SK-N-SH (cell line): Measurements from ENCODE around the gene DSTN. TPM values are rescaled to one million over a fixed set of nuclear protein-coding genes. Genes with fewer than 3 reads are reported as not detected.

Experiments
- CTCF ChIA-PET: fragments of 300-600, 350-600 bp; formaldehyde crosslinking; extraction: SDS; loops from one replicate; lab custom pipeline; 2021; lab: Yijun Ruan, JAX
- POLR2A ChIA-PET: fragments of 350-600 bp; sonication (Branson Sonifier 250); formaldehyde crosslinking; extraction: SDS; loops from one replicate; lab custom pipeline; 2020; ENCODE audit warnings: antibody characterized with exemption, inconsistent platforms; lab: Yijun Ruan, JAX
- DNase-seq: peaks from one replicate; pipeline ENCODE4 v3.0.0; 2012
- H2AFZ ChIP-seq: fragments of 200-600 bp; sonication (generic); 2 replicates; pipeline ENCODE4 v1.8.1; 2016; ENCODE audit warnings: antibody characterized with exemption, mild to moderate bottlenecking, low read depth
- H3F3A ChIP-seq: fragments of 200-600 bp; sonication (generic); replicated peaks from 2 replicates; pipeline ENCODE3; 2016; ENCODE audit warnings: antibody characterized with exemption, mild to moderate bottlenecking; ENCODE audit not compliant: insufficient read depth
- H3K27ac ChIP-seq, 2 experiments: fragments of 200-500 bp in 1 of 2; fragments of 200-600 bp in 1 of 2; sonication (Bioruptor generic) in 1 of 2; sonication (generic), shearing (Covaris generic) in 1 of 2; 2 replicates each; pipeline versions ENCODE4 v1.5.1 to v1.6.1; 2014 to 2016; ENCODE audit warnings: low read depth in 2 of 2, inconsistent platforms in 1 of 2, low read length in 1 of 2, mild to moderate bottlenecking in 1 of 2, mixed read lengths in 1 of 2
- H3K27me3 ChIP-seq: fragments of 200-600 bp; sonication (generic), shearing (Covaris generic); 2 replicates; pipeline ENCODE4 v1.6.1; 2016; ENCODE audit warnings: mixed run types; ENCODE audit not compliant: insufficient read depth
- H3K36me3 ChIP-seq, 2 experiments: fragments of 200-500 bp in 1 of 2; fragments of 200-600 bp in 1 of 2; sonication (Bioruptor generic) in 1 of 2; sonication (generic) in 1 of 2; replicated peaks in 1 of 2; 2 replicates each; pipeline versions ENCODE3 to v1.5.1; 2014 to 2016; ENCODE audit warnings: low read length in 1 of 2, mild to moderate bottlenecking in 1 of 2; ENCODE audit not compliant: insufficient read depth in 2 of 2, control insufficient read depth in 1 of 2
- H3K4me1 ChIP-seq, 2 experiments: fragments of 200-500 bp in 1 of 2; fragments of 200-600 bp in 1 of 2; sonication (Bioruptor generic) in 1 of 2; sonication (generic), shearing (Covaris generic) in 1 of 2; 2 replicates each; pipeline versions ENCODE4 v1.5.1 to v1.6.1; 2014 to 2016; ENCODE audit warnings: low read depth in 1 of 2, low read length in 1 of 2, mixed run types in 1 of 2; ENCODE audit not compliant: insufficient read depth in 2 of 2, control insufficient read depth in 1 of 2
- H3K4me2 ChIP-seq: fragments of 200-600 bp; sonication (generic), shearing (Covaris generic); 2 replicates; pipeline ENCODE4 v1.6.1; 2017; ENCODE audit warnings: mixed run types
- H3K4me3 ChIP-seq, 2 experiments: fragments of 200-500 bp in 1 of 2; fragments of 200-600 bp in 1 of 2; sonication (Bioruptor generic) in 1 of 2; sonication (generic), shearing (Covaris generic) in 1 of 2; 2 replicates each; pipeline versions ENCODE4 v1.5.1 to v1.8.1; 2014 to 2016; ENCODE audit warnings: low read depth in 2 of 2, inconsistent platforms in 1 of 2, low read length in 1 of 2, mild to moderate bottlenecking in 1 of 2, mixed read lengths in 1 of 2, moderate library complexity in 1 of 2
- H3K79me2 ChIP-seq: fragments of 200-600 bp; sonication (generic); 2 replicates; pipeline ENCODE4 v1.8.1; 2017; ENCODE audit warnings: mild to moderate bottlenecking; ENCODE audit not compliant: insufficient read depth
- H3K9ac ChIP-seq: fragments of 200-600 bp; sonication (generic); 2 replicates; pipeline ENCODE4 v1.6.1; 2017; ENCODE audit warnings: mixed run types
- H3K9me2 ChIP-seq: fragments of 200-600 bp; sonication (generic); 2 replicates; pipeline ENCODE4 v1.6.1; 2017; ENCODE audit warnings: mixed run types
- H3K9me3 ChIP-seq: fragments of 200-600 bp; sonication (generic); 2 replicates; pipeline ENCODE4 v1.6.1; 2017; ENCODE audit warnings: mixed run types, mild to moderate bottlenecking, moderate library complexity
- H4K20me1 ChIP-seq: fragments of 200-600 bp; sonication (generic); 2 replicates; pipeline ENCODE4 v1.6.1; 2017; ENCODE audit warnings: mild to moderate bottlenecking, mixed run types; ENCODE audit not compliant: insufficient read depth
- ELF1 ChIP-seq: IDR thresholded peaks from 2 replicates; pipeline ENCODE4 v1.4.0; 2012
- EZH2phosphoT487 ChIP-seq: fragments of 200-600 bp; sonication (generic); IDR thresholded peaks from 2 replicates; pipeline ENCODE4 v1.6.1; 2017; ENCODE audit warnings: low read depth, mixed run types, mild to moderate bottlenecking, antibody characterized with exemption, moderate library complexity, borderline replicate concordance
- FOXJ3 ChIP-seq: sonication (generic); formaldehyde crosslinking; IDR thresholded peaks from 2 replicates; pipeline ENCODE4 v1.5.1; 2020; ENCODE audit warnings: mild to moderate bottlenecking, missing genetic modification reagents
- FOXM1 ChIP-seq: IDR thresholded peaks from 2 replicates; pipeline ENCODE4 v1.4.0; 2012; ENCODE audit warnings: low read depth, mild to moderate bottlenecking
- NFIC ChIP-seq: IDR thresholded peaks from 2 replicates; pipeline ENCODE4 v1.4.0; 2012; ENCODE audit warnings: borderline replicate concordance
- WGBS: methylation state at CpG from one replicate; pipeline ENCODE4 v1.1.6; 2017; ENCODE audit warnings: low lambda C conversion rate; 5-methylcytosine and 5-hydroxymethylcytosine counted together
- polyA plus RNA-seq, 3 experiments: library from polyadenylated mRNA; depleted of rRNA; stranded (reverse); fragments of >200 nt; gene quantifications; 2 replicates each; pipeline ENCODE4 v1.2.3, GENCODE V29; 2012
- TF ChIP-seq, protein P1 (sequence below): IDR thresholded peaks from 2 replicates; pipeline ENCODE4; 2012
- TF ChIP-seq, protein P2 (sequence below): IDR thresholded peaks from 2 replicates; pipeline ENCODE4 v1.4.0; 2012; ENCODE audit warnings: low read depth, borderline replicate concordance

The DSTN gene
- polyA plus RNA-seq, 1 of the 3 experiments (the other 2 are of a cell fraction) = 167 TPM

DNA sequence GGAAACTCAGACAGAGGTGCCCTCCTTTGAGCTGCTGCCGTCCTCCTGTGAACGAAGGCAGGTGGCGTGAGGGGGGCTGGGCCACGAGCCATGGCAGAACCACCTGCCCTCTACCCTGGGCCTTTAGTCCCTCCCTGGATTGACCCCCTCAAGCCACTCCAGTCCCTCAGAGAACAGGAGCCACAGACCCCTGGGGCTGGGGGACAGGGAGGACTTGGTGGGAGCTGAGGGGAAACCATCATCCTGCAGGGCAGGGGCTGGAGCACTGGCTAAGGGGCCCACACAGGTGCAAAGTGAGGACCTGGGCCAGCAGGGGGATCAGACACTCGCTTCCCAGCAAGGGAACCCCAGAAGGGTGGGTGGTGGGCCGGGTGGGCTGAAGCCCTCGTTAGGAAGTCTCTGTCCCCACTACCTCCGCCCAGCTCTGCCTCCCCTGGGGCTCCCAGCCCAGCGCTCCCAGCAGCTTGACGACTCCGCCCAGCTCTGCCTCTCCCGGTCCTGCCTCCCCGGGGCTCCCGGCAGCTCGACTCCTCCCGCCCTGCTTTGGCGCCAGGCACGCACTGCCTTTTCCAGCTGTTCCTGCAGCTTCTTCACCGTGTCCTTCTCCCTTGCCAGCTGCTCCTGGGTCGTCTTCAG lies 44.4 kb downstream of the DSTN start:
- Histone ChIP-seq H3F3A (peaks cover 14% of the 10 kb centered on the region), H3K27ac (no peak overlapping the region), H3K36me3 (peaks cover 0 to 37% of the 10 kb centered on the region in 2 experiments), H3K27me3 (no peaks in the 10 kb centered on the region), H3K79me2 (no peaks in the 10 kb centered on the region), H3K9me3 (no peaks in the 10 kb centered on the region), H3K9ac (no peak overlapping the region), H3K4me2 (no peak overlapping the region), H3K9me2 (no peaks in the 10 kb centered on the region), H2AFZ (no peak overlapping the region), H4K20me1 (peaks cover 19% of the 10 kb centered on the region; the same call in 1 of the 2 replicates), H3K4me3 (no peak overlapping the region), H3K4me1 (no peaks in the 10 kb centered on the region)
- ChIA-PET CTCF (interaction anchor here (1.0 to 8.7 kb wide), 2 partner anchors 77 to 399 kb away, joined by 3 to 96 read pairs; no protein-coding TSS in a partner anchor), POLR2A (no interaction called here)
- peak; percentile 14 for DNase-seq
- no peak for TF ChIP-seq FOXM1
- TF ChIP-seq NFIC = no peak
- TF ChIP-seq, protein P1, sequence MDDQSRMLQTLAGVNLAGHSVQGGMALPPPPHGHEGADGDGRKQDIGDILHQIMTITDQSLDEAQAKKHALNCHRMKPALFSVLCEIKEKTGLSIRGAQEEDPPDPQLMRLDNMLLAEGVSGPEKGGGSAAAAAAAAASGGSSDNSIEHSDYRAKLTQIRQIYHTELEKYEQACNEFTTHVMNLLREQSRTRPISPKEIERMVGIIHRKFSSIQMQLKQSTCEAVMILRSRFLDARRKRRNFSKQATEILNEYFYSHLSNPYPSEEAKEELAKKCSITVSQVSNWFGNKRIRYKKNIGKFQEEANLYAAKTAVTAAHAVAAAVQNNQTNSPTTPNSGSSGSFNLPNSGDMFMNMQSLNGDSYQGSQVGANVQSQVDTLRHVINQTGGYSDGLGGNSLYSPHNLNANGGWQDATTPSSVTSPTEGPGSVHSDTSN = no peak
- TF ChIP-seq EZH2phosphoT487 = no peak
- TF ChIP-seq FOXJ3 = no peak
- TF ChIP-seq ELF1 = no peak
- TF ChIP-seq, protein P2, sequence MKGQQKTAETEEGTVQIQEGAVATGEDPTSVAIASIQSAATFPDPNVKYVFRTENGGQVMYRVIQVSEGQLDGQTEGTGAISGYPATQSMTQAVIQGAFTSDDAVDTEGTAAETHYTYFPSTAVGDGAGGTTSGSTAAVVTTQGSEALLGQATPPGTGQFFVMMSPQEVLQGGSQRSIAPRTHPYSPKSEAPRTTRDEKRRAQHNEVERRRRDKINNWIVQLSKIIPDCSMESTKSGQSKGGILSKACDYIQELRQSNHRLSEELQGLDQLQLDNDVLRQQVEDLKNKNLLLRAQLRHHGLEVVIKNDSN = no peak
- WGBS = 82% methylated on average over 12 of the region's 20 CpGs

DNA sequence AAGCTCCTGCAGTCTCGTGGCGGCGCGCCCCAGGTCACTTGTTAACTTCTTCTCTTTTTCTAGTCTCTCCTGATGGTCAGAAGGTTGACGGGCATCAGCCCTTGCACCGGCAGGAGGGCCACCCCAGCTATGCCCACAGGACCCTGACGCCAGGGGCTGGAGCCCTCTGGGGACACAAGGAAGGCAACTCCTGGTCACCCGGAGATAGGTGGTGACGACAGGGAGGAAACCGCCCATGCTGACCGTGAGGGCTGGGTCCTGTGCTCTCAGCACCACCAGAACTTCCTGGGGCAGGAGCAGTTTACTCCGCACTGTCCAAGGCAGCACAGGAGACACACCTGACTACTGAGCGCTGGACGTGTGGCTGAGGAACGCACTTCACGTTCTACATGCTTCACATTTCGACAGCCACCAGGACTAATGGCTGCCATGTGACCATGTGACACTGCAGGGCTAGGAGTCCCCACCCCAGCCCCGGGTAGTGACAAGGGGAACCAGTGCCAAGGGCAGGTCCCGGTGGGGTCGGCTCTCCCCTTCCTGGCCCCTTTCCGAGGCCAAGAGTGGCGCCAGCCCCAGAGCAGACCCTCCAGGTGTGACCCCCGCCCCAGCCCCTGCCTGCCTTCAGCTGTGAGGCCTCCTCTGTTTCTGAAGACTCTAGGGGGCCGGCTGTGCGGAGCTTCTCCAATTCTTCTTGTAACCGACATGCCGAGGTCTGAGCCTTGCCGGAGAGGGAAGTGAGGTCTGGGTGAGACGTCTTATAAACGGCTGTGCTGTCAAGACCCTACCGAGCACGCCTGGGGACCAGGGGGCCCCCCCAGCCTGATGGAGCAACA lies 45.2 kb downstream of the DSTN start:
- ChIA-PET CTCF (interaction anchor here (1.0 to 8.7 kb wide), 3 partner anchors 77 to 398 kb away, joined by 3 to 96 read pairs (median 3); no protein-coding TSS in a partner anchor), POLR2A (no interaction called here)
- Histone ChIP-seq H3K4me1 (no peaks in the 10 kb centered on the region), H3K27me3 (no peaks in the 10 kb centered on the region), H3K9me2 (no peaks in the 10 kb centered on the region), H2AFZ (no peak overlapping the region), H4K20me1 (peaks cover 14% of the 10 kb centered on the region; the same call in 1 of the 2 replicates), H3K27ac (no peak overlapping the region), H3K36me3 (peaks cover 0 to 39% of the 10 kb centered on the region in 2 experiments), H3K79me2 (no peaks in the 10 kb centered on the region), H3K9me3 (no peaks in the 10 kb centered on the region), H3K9ac (no peak overlapping the region), H3F3A (peaks cover 7% of the 10 kb centered on the region), H3K4me2 (no peak overlapping the region), H3K4me3 (no peak overlapping the region)
- 95% methylated on average over 18 of the region's 32 CpGs for WGBS
- no peak for TF ChIP-seq FOXM1
- peak; percentile 13 for DNase-seq
